ENCODE data around the gene SRCAP.

SRCAP gene

GRCh38 chr16:30720086-30720485 is 21.1 kb downstream of the SRCAP start:
- DNase-seq (ENCODE audit: low read depth) = no peak
- no peak overlapping the region for H3K4me3 ChIP-seq (ENCODE audit: low read length)
- no peak for TF ChIP-seq CTCF (conservative IDR thresholded peaks at IDR 0.05; ENCODE audit: low read length)

- DNase-seq (ENCODE audit: low read depth) = no peak
- TF ChIP-seq CTCF (conservative IDR thresholded peaks at IDR 0.05; ENCODE audit: low read length) = no peak
- H3K4me3 ChIP-seq (ENCODE audit: low read length) = no peak overlapping the region
These were observed 21.7 kb downstream of the SRCAP start for GRCh38 chr16:30720694-30721093.

- no peak for TF ChIP-seq CTCF (conservative IDR thresholded peaks at IDR 0.05; ENCODE audit: low read length)
- no peak for DNase-seq (ENCODE audit: low read depth)
- H3K4me3 ChIP-seq (ENCODE audit: low read length) = no peak overlapping the region
These were observed 22.2 kb downstream of the SRCAP start for GRCh38 chr16:30721167-30721566.

GRCh38 chr16:30721606-30722005 is 22.6 kb downstream of the SRCAP start:
- no peak for TF ChIP-seq CTCF (conservative IDR thresholded peaks at IDR 0.05; ENCODE audit: low read length)
- H3K4me3 ChIP-seq (ENCODE audit: low read length) = no peak overlapping the region
- peak; percentile 37 for DNase-seq (ENCODE audit: low read depth)

- H3K4me3 ChIP-seq (ENCODE audit: low read length) = no peak overlapping the region
These were observed 23.5 kb downstream of the SRCAP start for GRCh38 chr16:30722443-30722842.

GRCh38 chr16:30722916-30723315 is 23.9 kb downstream of the SRCAP start:
- no peak for TF ChIP-seq CTCF (conservative IDR thresholded peaks at IDR 0.05; ENCODE audit: low read length)
- no peak overlapping the region for H3K4me3 ChIP-seq (ENCODE audit: low read length)
- DNase-seq (ENCODE audit: low read depth) = no peak

More at GRCh38 chr16:30722443-30722842, 23.5 kb downstream of the SRCAP start:
- no peak for TF ChIP-seq CTCF (conservative IDR thresholded peaks at IDR 0.05; ENCODE audit: low read length)
- DNase-seq (ENCODE audit: low read depth) = no peak

- H3K4me3 ChIP-seq (ENCODE audit: low read length) = no peak overlapping the region
- no peak for TF ChIP-seq CTCF (conservative IDR thresholded peaks at IDR 0.05; ENCODE audit: low read length)
- no peak for DNase-seq (ENCODE audit: low read depth)
These were observed 24.9 kb downstream of the SRCAP start for GRCh38 chr16:30723725-30724355.

Measured in AG10803 (cell line).